A673 (cell line): Measurements from ENCODE around the gene CASP5.
"Not testable (repeated sequence)": the region's sequence is repeated elsewhere in the genome, so short reads cannot be mapped to it uniquely, and the experiment has no call there.

Source experiments
- EZH2 ChIP-seq: fragments of 200-600 bp; sonication (generic); IDR thresholded peaks from 2 replicates; pipeline ENCODE4 v1.6.1; 2017; ENCODE audit warnings: borderline replicate concordance, low read depth, mild to moderate bottlenecking, mixed read lengths, antibody characterized with exemption, low read length; ENCODE audit not compliant: poor library complexity, severe bottlenecking
- TF ChIP-seq, protein P1 (sequence below): fragments of 300-800, 200-600 bp; sonication (generic); conservative IDR thresholded peaks from 2 replicates; pipeline ENCODE4 v1.5.1; 2017; ENCODE audit warnings: low read depth, mild to moderate bottlenecking, antibody characterized with exemption, low read length, moderate library complexity, mixed read lengths

DNA sequence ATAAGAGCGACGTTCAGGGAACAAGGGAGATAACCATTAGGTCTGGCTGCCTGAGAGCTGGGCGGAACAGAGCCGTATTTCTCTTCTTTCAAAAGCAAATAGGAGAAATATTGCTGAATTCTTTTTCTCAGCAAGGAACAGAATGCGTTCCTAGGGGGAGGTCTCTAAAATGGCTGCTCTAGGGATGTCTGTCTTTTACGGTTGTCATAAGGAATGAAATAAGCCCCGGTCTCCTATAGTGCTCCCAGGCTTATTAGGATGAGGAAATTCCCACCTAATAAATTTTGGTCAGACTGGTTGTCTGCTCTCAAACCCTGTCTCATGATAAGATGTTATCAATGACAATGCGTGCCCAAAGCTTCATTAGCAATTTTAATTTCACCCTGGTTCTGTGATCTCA lies 50.0 kb downstream of the CASP5 start:
- not testable (repeated sequence) for TF ChIP-seq EZH2
- TF ChIP-seq, protein P1, sequence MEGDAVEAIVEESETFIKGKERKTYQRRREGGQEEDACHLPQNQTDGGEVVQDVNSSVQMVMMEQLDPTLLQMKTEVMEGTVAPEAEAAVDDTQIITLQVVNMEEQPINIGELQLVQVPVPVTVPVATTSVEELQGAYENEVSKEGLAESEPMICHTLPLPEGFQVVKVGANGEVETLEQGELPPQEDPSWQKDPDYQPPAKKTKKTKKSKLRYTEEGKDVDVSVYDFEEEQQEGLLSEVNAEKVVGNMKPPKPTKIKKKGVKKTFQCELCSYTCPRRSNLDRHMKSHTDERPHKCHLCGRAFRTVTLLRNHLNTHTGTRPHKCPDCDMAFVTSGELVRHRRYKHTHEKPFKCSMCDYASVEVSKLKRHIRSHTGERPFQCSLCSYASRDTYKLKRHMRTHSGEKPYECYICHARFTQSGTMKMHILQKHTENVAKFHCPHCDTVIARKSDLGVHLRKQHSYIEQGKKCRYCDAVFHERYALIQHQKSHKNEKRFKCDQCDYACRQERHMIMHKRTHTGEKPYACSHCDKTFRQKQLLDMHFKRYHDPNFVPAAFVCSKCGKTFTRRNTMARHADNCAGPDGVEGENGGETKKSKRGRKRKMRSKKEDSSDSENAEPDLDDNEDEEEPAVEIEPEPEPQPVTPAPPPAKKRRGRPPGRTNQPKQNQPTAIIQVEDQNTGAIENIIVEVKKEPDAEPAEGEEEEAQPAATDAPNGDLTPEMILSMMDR, result not testable (repeated sequence)
